Stimulated activated naive CD8-positive, alpha-beta T cell treated with anti-CD3 and anti-CD28 coated beads, Interleukin-15, amount 100 ng/mL, for 72 hours (primary cell): ENCODE data around the gene TRIM45.
A peak's percentile ranks its signal among the peaks of the same experiment; 100 is the strongest.

Source experiments
- ATAC-seq: fragments of 150-1000 bp; cut with Tn5 transposase; 2 replicates; pipeline ENCODE4 v1.10.0; 2021; ENCODE audit warnings: mild to moderate bottlenecking, moderate library complexity
- DNase-seq, 2 donors: peaks; one replicate each; pipeline ENCODE4 v3.0.0; 2021 to 2022
- H3K27ac Mint-ChIP-seq, 2 donors: one replicate each; pipeline ENCODE4 v1.8.0; 2022; ENCODE audit warnings: mild to moderate bottlenecking in 2 of 2, mixed read lengths in 2 of 2, moderate library complexity in 2 of 2
- H3K27me3 Mint-ChIP-seq: one replicate; pipeline ENCODE4 v1.8.0; 2022; ENCODE audit warnings: mixed read lengths
- H3K4me1 Mint-ChIP-seq: one replicate; pipeline ENCODE4 v1.8.0; 2022; ENCODE audit warnings: mild to moderate bottlenecking, mixed read lengths
- H3K4me3 Mint-ChIP-seq, 2 donors: one replicate each; pipeline ENCODE4 v1.8.0; 2022; ENCODE audit warnings: mild to moderate bottlenecking in 2 of 2, mixed read lengths in 2 of 2, moderate library complexity in 1 of 2
- H3K9me3 Mint-ChIP-seq, 2 donors: one replicate each; pipeline ENCODE4 v1.8.0; 2022; ENCODE audit warnings: mixed read lengths in 2 of 2

TRIM45 gene

DNA sequence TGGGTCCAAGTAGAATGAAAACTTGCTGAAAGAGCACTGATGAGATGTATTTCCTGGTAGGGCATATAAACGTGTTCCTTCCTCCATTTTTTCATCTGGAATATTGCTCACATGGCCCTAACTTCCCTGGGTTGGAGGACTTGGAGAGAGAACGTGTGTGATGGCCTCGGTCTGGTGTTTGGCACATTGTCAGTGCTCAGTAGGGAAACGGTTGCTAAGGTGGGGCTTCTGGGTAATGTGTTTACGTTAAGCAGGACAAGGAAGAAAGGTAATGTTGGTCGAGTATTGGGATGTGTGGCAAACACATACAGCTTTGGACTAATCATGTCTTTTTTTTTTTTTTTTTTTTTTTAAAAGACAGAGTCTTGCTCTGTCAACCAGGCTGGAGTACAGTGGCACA lies 55.2 kb downstream of the TRIM45 start:
- ATAC-seq, result no peak
- DNase-seq, result no peak
- Mint-ChIP-seq H3K4me3 (no peak overlapping the region), H3K27ac (no peak overlapping the region), H3K4me1 (peaks cover 64% of the 10 kb centered on the region), H3K9me3 (no peaks in the 10 kb centered on the region), H3K27me3 (no peaks in the 10 kb centered on the region)

DNA sequence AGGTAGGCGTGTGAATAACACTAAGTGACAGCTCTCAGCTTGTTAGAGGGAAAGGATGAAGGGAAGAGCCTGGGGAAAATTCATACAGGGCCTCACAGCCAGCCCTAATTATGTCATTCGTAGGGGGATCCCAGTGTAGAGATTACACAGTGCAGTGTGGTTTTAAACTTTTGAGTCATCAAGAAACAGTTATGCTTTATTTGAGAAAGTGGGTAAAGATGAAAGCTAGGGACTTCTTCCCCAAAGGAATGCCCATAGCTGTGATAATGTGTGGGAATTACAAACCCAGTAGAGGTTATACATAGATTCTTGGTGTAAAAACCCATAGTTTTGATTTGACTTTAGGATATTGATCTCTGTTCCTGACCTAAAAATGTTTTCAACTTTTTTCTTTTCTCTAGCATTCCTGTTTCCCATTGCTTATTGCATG lies 59.5 kb downstream of the TRIM45 start:
- H3K9me3 Mint-ChIP-seq, result no peaks in the 10 kb centered on the region
- H3K27ac Mint-ChIP-seq, result peak overlapping the region; percentile 10 to 23
- DNase-seq, result peak in 1 of 2 donors; percentile 51
- H3K27me3 Mint-ChIP-seq, result no peaks in the 10 kb centered on the region
- H3K4me3 Mint-ChIP-seq, result peak overlapping the region in 1 of 2 donors; percentile 42
- H3K4me1 Mint-ChIP-seq, result peaks cover 59% of the 10 kb centered on the region
- peak; percentile 31 for ATAC-seq
